GM12878 (cell line): ENCODE results near the gene NOTCH1. TPM values are rescaled to one million over a fixed set of nuclear protein-coding genes. Genes with fewer than 3 reads are reported as not detected.

Experiments
- ATAC-seq: fragments of 200-7000 bp; cut with Tn5 transposase; 3 replicates; pipeline ENCODE4 v1.9.1; 2020; ENCODE audit warnings: mild to moderate bottlenecking, moderate library complexity
- BruUV-seq: library from RNA; stranded (reverse); fragments of 400-500 nt; replicated peaks from 2 replicates; lab custom pipeline; 2021; lab: Mats Ljungman, UMichigan
- CTCF ChIA-PET: fragments of 300-600 bp; sonication (Branson Sonifier 250); formaldehyde crosslinking; extraction: SDS; loops from one replicate; lab custom pipeline; 2021; ENCODE audit warnings: inconsistent platforms; lab: Yijun Ruan, JAX
- POLR2A ChIA-PET: fragments of 350-600 bp; formaldehyde crosslinking; extraction: SDS; loops from one replicate; lab custom pipeline; 2021; ENCODE audit warnings: inconsistent platforms; lab: Charles Lee
- RAD21 ChIA-PET: fragments of 300-600 bp; sonication (Branson Sonifier 250); formaldehyde crosslinking; loops from one replicate; lab custom pipeline; 2023; ENCODE audit warnings: antibody characterized with exemption; ENCODE audit not compliant: unreplicated experiment; lab: Charles Lee
- SMC1A ChIA-PET: fragments of 300-600 bp; sonication (Branson Sonifier 250); formaldehyde crosslinking; loops from one replicate; lab custom pipeline; 2023; ENCODE audit not compliant: unreplicated experiment, uncharacterized antibody; lab: Charles Lee
- DNase-seq: peaks from one replicate; pipeline ENCODE4 v3.0.0-alpha.2; 2011; ENCODE audit warnings: low read depth, low spot score
- FAIRE-seq: peaks from 3 replicates; lab custom pipeline; 2011; peaks lifted over from hg19 to GRCh38; lab: Jason Lieb, UNC
- H2AFZ ChIP-seq: 2 replicates; pipeline ENCODE4 v1.6.0; 2011; ENCODE audit warnings: low read depth, low read length, control low read depth; ENCODE audit not compliant: control insufficient read depth
- H3K27ac ChIP-seq: 2 replicates; pipeline ENCODE4 v1.5.1; 2011; ENCODE audit warnings: control low read depth; ENCODE audit not compliant: control insufficient read depth, insufficient read depth
- H3K27me3 ChIP-seq, 2 experiments: replicated peaks in 1 of 2; 2 replicates each; pipeline versions ENCODE4 v1.6.0 to v1.6.1; 2011; ENCODE audit warnings: low read length in 1 of 2; ENCODE audit not compliant: control insufficient read depth in 2 of 2, insufficient read depth in 2 of 2
- H3K36me3 ChIP-seq, 2 experiments: 2 replicates each; pipeline ENCODE4 v1.5.1; 2011; ENCODE audit warnings: low read length in 1 of 2; ENCODE audit not compliant: control insufficient read depth in 2 of 2, insufficient read depth in 2 of 2
- H3K4me1 ChIP-seq: 2 replicates; pipeline ENCODE4 v1.6.1; 2011; ENCODE audit warnings: mild to moderate bottlenecking, low read length, moderate library complexity, mixed read lengths; ENCODE audit not compliant: control insufficient read depth, insufficient read depth
- H3K4me2 ChIP-seq: 2 replicates; pipeline ENCODE4 v1.6.0; 2011; ENCODE audit warnings: control low read depth; ENCODE audit not compliant: control insufficient read depth, insufficient read depth
- H3K4me3 ChIP-seq: fragments of 200-600 bp; sonication (generic); 2 replicates; pipeline ENCODE4 v1.5.1; 2016
- H3K79me2 ChIP-seq: 2 replicates; pipeline ENCODE4 v1.6.0; 2011; ENCODE audit warnings: low read length; ENCODE audit not compliant: control insufficient read depth, insufficient read depth
- H3K9ac ChIP-seq: 2 replicates; pipeline ENCODE4 v1.8.0; 2011; ENCODE audit warnings: low read length, control low read depth, mixed read lengths; ENCODE audit not compliant: control insufficient read depth, insufficient read depth
- H3K9me3 ChIP-seq: replicated peaks from 3 replicates; pipeline ENCODE4 v1.5.1; 2011; ENCODE audit warnings: mild to moderate bottlenecking, low read length; ENCODE audit not compliant: control insufficient read depth, insufficient read depth
- H4K20me1 ChIP-seq: 2 replicates; pipeline ENCODE4 v1.6.0; 2011; ENCODE audit not compliant: control insufficient read depth, insufficient read depth
- BHLHE40 ChIP-seq, 2 experiments: fragments of 450-650 bp in 1 of 2; IDR thresholded peaks; 2 replicates each; pipeline ENCODE4 v1.6.1; 2011 to 2017; ENCODE audit warnings: low read depth in 2 of 2, borderline replicate concordance in 1 of 2, improper control_type of control experiment in 1 of 2, low read length in 1 of 2, mild to moderate bottlenecking in 1 of 2
- EED ChIP-seq: sonication (generic); IDR thresholded peaks from 2 replicates; pipeline ENCODE4 v1.6.1; 2016; ENCODE audit warnings: antibody characterized with exemption, low read depth
- IKZF2 ChIP-seq, 2 experiments: fragments of 450-650 bp; IDR thresholded peaks; 2 replicates each; pipeline ENCODE4 v1.6.1; 2017; ENCODE audit warnings: mild to moderate bottlenecking in 2 of 2, moderate library complexity in 2 of 2
- SIN3A ChIP-seq: IDR thresholded peaks from 2 replicates; pipeline ENCODE4 v1.6.1; 2012; ENCODE audit warnings: low read depth, low read length, improper control_type of control experiment
- YY1 ChIP-seq: IDR thresholded peaks from 2 replicates; pipeline ENCODE4 v1.6.1; 2011; ENCODE audit warnings: low read depth, mild to moderate bottlenecking, low read length
- ZBTB33 ChIP-seq: fragments of 450-650 bp; IDR thresholded peaks from 2 replicates; pipeline ENCODE4 v1.6.1; 2017; ENCODE audit warnings: mild to moderate bottlenecking
- WGBS: methylation state at CpG from one replicate; pipeline ENCODE4 v1.1.6; 2016; ENCODE audit warnings: low lambda C conversion rate; ENCODE audit not compliant: insufficient replicate concordance, insufficient coverage; ENCODE audit errors: missing lambda C conversion rate; 5-methylcytosine and 5-hydroxymethylcytosine counted together
- in situ Hi-C: fragments of 300-500 bp; cut with MboI; formaldehyde crosslinking; loops from 9 replicates; pipeline ENCODE4 v1.14.3; 2018; ENCODE audit warnings: mixed read lengths
- intact Hi-C: fragments of 100-400 bp; cut with micrococcal nuclease; formaldehyde crosslinking; loops from one replicate; pipeline ENCODE4 v1.14.2; 2022; ENCODE audit not compliant: unreplicated experiment
- polyA plus RNA-seq, 11 experiments: library from polyadenylated mRNA; depleted of rRNA in 4 of 11; unstranded in 6 of 11; stranded (reverse) in 5 of 11; fragments of >200 nt; fragmentation: Nextera tagmentation in 4 of 11; fragmentation: Illumina TruSeq in 1 of 11; extraction: Ambion mirVana in 4 of 11; extraction: Trizol in 1 of 11; gene quantifications; 1 replicate in 1 of 11; 2 replicates in 10 of 11; pipeline versions ENCODE4 v1.2.1 to v1.2.3, GENCODE V29; 2011 to 2016; ENCODE audit warnings: inconsistent platforms in 2 of 11, missing spikeins in 2 of 11, low read depth in 1 of 11
- total RNA-seq, 4 experiments: library from RNA; depleted of rRNA in 3 of 4; stranded (reverse); fragments of >200 nt in 3 of 4; fragmentation: Illumina TruSeq in 1 of 4; extraction: Trizol in 1 of 4; gene quantifications; 2 replicates each; pipeline versions ENCODE4 v1.2.1 to v1.2.3, GENCODE V29; 2013 to 2021

Gene NOTCH1
- total and polyA plus RNA-seq, 10 of the 15 experiments (the other 5 are each of a cell fraction or from before 2014, with no cell fraction given), result 0.02 to 40.0 (median 3.7) TPM

GRCh38 chr9:136488247-136489214 is 57.3 kb downstream of the NOTCH1 start (continued):
- TF ChIP-seq IKZF2 (IDR thresholded peaks at IDR 0.05) (no peak), BHLHE40 (IDR thresholded peaks at IDR 0.05; ENCODE audit: borderline replicate concordance in 1 of 2, low read depth in 2 of 2, low read length in 1 of 2) (peak in 1 of 2 experiments; percentile 48; a peak in 1 of 4 replicates), ZBTB33 (no peak)
- TF ChIP-seq, all 136 proteins: peak for 14

DNA sequence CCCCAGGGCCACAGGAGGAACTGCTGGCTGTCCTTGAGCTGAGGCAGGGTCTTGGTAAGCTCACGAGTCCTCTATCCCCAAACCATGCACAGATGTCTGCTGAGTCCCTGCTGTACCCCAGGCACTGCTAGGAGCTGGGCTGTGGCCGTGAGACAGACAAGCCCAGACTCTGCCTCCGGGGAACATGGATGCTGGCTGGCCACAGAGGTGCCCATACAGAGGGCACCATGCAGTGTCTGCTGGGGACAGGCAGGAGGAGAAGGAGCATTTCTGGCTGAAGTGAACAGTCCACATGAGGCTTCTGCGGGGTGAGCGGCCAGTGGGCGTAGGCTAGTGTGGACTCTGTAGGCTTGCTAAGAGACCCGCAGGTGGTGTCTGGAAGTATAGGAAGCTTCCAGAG is 58.2 kb downstream of the NOTCH1 start:
- CTCF ChIA-PET, result interaction anchor here (0.7 to 9.0 kb wide), 16 partner anchors 42 to 242 kb away, joined by 3 to 223 read pairs (median 6); no protein-coding TSS in a partner anchor
- Histone ChIP-seq H3K4me2 (no peak overlapping the region), H3K27ac (no peak overlapping the region), H3K9me3 (no peaks in the 10 kb centered on the region), H2AFZ (no peak overlapping the region), H4K20me1 (no peaks in the 10 kb centered on the region; the same call in 1 of the 2 replicates), H3K4me1 (peaks cover 6% of the 10 kb centered on the region; the same call in 1 of the 2 replicates), H3K79me2 (peaks cover 2% of the 10 kb centered on the region), H3K36me3 (no peaks in the 10 kb centered on the region), H3K9ac (no peak overlapping the region), H3K27me3 (no peaks in the 10 kb centered on the region), H3K4me3 (no peak overlapping the region)
- 52% methylated on average over 7 of the region's 7 CpGs for WGBS
- POLR2A ChIA-PET, result interaction anchor here (0.9 to 1.2 kb wide), 2 partner anchors 46 to 138 kb away, joined by 3 read pairs; no protein-coding TSS in a partner anchor
- intact Hi-C loops, result loop anchor here (5.0 kb wide), 2 partner anchors 60 to 200 kb away; partner anchors contain the start of genes AGPAT2 and NOTCH1
- no TSS peak for BruUV-seq
- DNase-seq (no peak), FAIRE-seq (no peak), ATAC-seq (no peak)
- SMC1A ChIA-PET, result interaction anchor here (0.7 to 7.0 kb wide), 5 partner anchors 89 to 159 kb away, joined by 3 to 60 read pairs (median 14); no protein-coding TSS in a partner anchor
- RAD21 ChIA-PET, result interaction anchor here (1.0 to 7.8 kb wide), 5 partner anchors 132 to 188 kb away, joined by 3 to 126 read pairs (median 6); no protein-coding TSS in a partner anchor
- in situ Hi-C loops, result no loop called here
- TF ChIP-seq YY1 (no peak), EED (no peak), SIN3A (no peak), IKZF2 (IDR thresholded peaks at IDR 0.05) (no peak)
